Measurements from ENCODE around the gene TMEM131L. TPM values are rescaled to one million over a fixed set of nuclear protein-coding genes. Genes with fewer than 3 reads are reported as not detected.
A peak's percentile ranks its signal among the peaks of the same experiment; 100 is the strongest.

Gene TMEM131L
- total and polyA plus RNA-seq, 7 donors: 0.60 to 27.2 (median 12.1) TPM

DNA sequence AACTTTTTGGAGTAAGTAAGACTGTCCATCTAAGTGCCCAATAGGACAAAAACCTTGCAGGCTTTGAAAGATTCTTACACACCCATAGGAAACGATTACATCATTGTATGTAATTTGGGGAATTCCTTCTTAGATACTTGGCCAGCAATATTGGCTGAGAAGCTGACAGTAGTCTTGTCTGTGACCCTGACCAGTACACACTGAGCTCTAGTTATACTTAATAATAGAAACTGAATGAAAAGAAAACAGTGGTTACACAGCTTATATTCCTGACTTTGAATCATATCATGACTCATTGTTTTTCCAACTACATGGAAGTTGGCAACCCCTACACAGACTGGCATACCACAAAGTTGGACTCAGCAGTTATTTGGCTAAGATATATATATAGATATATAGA is 210.8 kb downstream of the TMEM131L start:
- TF ChIP-seq, protein P1, sequence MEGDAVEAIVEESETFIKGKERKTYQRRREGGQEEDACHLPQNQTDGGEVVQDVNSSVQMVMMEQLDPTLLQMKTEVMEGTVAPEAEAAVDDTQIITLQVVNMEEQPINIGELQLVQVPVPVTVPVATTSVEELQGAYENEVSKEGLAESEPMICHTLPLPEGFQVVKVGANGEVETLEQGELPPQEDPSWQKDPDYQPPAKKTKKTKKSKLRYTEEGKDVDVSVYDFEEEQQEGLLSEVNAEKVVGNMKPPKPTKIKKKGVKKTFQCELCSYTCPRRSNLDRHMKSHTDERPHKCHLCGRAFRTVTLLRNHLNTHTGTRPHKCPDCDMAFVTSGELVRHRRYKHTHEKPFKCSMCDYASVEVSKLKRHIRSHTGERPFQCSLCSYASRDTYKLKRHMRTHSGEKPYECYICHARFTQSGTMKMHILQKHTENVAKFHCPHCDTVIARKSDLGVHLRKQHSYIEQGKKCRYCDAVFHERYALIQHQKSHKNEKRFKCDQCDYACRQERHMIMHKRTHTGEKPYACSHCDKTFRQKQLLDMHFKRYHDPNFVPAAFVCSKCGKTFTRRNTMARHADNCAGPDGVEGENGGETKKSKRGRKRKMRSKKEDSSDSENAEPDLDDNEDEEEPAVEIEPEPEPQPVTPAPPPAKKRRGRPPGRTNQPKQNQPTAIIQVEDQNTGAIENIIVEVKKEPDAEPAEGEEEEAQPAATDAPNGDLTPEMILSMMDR (IDR thresholded peaks at IDR 0.05): no peak
- TF ChIP-seq POLR2AphosphoS5 (IDR thresholded peaks at IDR 0.05): peak in 1 of 4 donors; percentile 7

GRCh38 chr4:153679486-153679885 is 213.3 kb downstream of the TMEM131L start:
- intact Hi-C loops (cut with DNase I): no loop called here
- Histone ChIP-seq H3K4me1 (peaks cover 0 to 10% (median 9%) of the 10 kb centered on the region in 4 donors), H3K27me3 (no peaks in the 10 kb centered on the region), H3K36me3 (no peaks in the 10 kb centered on the region), H3K4me3 (no peak overlapping the region), H3K9me3 (peaks cover 0 to 5% (median 0%) of the 10 kb centered on the region in 4 donors), H3K27ac (no peak overlapping the region)
- no peak for TF ChIP-seq POLR2A (IDR thresholded peaks at IDR 0.05)
- TF ChIP-seq POLR2AphosphoS5 (IDR thresholded peaks at IDR 0.05): no peak
- TF ChIP-seq EP300 (IDR thresholded peaks at IDR 0.05): no peak
- TF ChIP-seq, protein P1 (IDR thresholded peaks at IDR 0.05): no peak
- WGBS, 2 donors: 68 to 79% methylated on average over 6 of the region's 6 CpGs
- no peak for DNase-seq

More for the DNA sequence above, 210.8 kb downstream of the TMEM131L start:
- H3K27me3 ChIP-seq: no peaks in the 10 kb centered on the region
- 63 to 69% methylated on average over 1 of the region's 1 CpG for WGBS, 2 donors
- intact Hi-C loops (cut with DNase I): no loop called here
- no peaks in the 10 kb centered on the region for H3K4me1 ChIP-seq
- H3K9me3 ChIP-seq: peaks cover 0 to 5% (median 0%) of the 10 kb centered on the region in 4 donors
- no peak overlapping the region for H3K4me3 ChIP-seq
- no peaks in the 10 kb centered on the region for H3K36me3 ChIP-seq
- peak overlapping the region in 1 of 4 donors; percentile 31 for H3K27ac ChIP-seq
- no peak for DNase-seq

GRCh38 chr4:153683763-153684181 is 217.6 kb downstream of the TMEM131L start:
- H3K9me3 ChIP-seq: peaks cover 0 to 11% (median 3%) of the 10 kb centered on the region in 4 donors
- TF ChIP-seq POLR2A (IDR thresholded peaks at IDR 0.05) (no peak), EP300 (IDR thresholded peaks at IDR 0.05) (no peak), POLR2AphosphoS5 (IDR thresholded peaks at IDR 0.05) (no peak)
- TF ChIP-seq, protein P1 (IDR thresholded peaks at IDR 0.05): no peak
- H3K36me3 ChIP-seq: peaks cover 0 to 10% (median 4%) of the 10 kb centered on the region in 4 donors
- intact Hi-C loops (cut with DNase I): no loop called here
- H3K4me1 ChIP-seq: peaks cover 0 to 14% (median 10%) of the 10 kb centered on the region in 4 donors
- no peak for DNase-seq
- H3K4me3 ChIP-seq: peak overlapping the region; percentile 58 to 74 (median 68)
- peak overlapping the region; percentile 37 to 71 (median 50) for H3K27ac ChIP-seq
- no peaks in the 10 kb centered on the region for H3K27me3 ChIP-seq
- WGBS, 2 donors: 10 to 12% methylated on average over 27 of the region's 27 CpGs

GRCh38 chr4:153684182-153684970 is 218.2 kb downstream of the TMEM131L start, which contains the start of gene TLR2:
Gene TLR2, plus strand, starts transcription at chr4:153684280. Its CDS starts 18,628 bp downstream, at chr4:153702908.
- WGBS, 2 donors: 0 to 1% methylated on average over 75 of the region's 75 CpGs
- Histone ChIP-seq H3K4me3 (peak within 1 kb of the TSS; percentile 58 to 74 (median 68)), H3K27ac (peak within 1 kb of the TSS; percentile 37 to 71 (median 50)), H3K9me3 (peaks cover 0 to 16% (median 5%) of the 10 kb centered on the region in 4 donors), H3K36me3 (peaks cover 0 to 16% (median 4%) of the 10 kb centered on the region in 4 donors), H3K27me3 (no peaks in the 10 kb centered on the region), H3K4me1 (peaks cover 0 to 14% (median 10%) of the 10 kb centered on the region in 4 donors)
- peak; percentile 86 for DNase-seq
- intact Hi-C loops (cut with DNase I): no loop called here
- TF ChIP-seq, protein P1 (IDR thresholded peaks at IDR 0.05): no peak
- TF ChIP-seq POLR2AphosphoS5 (IDR thresholded peaks at IDR 0.05): peak in 3 of 4 donors; percentile 52 to 61 (median 55)
- no peak for TF ChIP-seq EP300 (IDR thresholded peaks at IDR 0.05)
- TF ChIP-seq POLR2A (IDR thresholded peaks at IDR 0.05): no peak
